ENCODE measurements around the gene USHBP1. TPM values are rescaled to one million over a fixed set of nuclear protein-coding genes. Genes with fewer than 3 reads are reported as not detected.

USHBP1 gene
- total and polyA plus RNA-seq, 2 donors (not counting 1 experiment from before 2014, with no cell fraction given), result 0.39 TPM; not detected in 1

DNA sequence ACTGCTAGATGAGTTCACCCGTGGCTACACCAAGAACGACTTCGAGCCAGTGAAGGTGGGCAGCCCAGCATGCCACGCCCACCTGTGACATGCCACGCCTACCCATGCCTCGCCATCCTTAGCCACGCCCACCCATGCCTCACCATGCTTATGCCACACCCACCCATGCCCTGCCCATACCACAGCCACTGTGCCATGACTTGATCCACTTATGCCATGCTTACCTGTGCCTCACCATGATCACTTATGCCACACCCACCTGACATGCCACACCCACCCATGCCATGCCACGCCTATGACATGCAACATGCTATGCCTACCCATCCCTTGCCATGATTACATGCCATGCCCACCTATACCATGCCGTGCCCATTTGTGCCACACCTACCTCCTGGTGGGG, 62.3 kb downstream of the USHBP1 start:
- H4K20me1 ChIP-seq (ENCODE audit: control insufficient read depth, insufficient read depth, low read length, poor library complexity, severe bottlenecking), result no peaks in the 10 kb centered on the region
- H3K27me3 Mint-ChIP-seq, result no peaks in the 10 kb centered on the region
- WGBS (ENCODE audit: insufficient coverage), result 85% methylated on average over 8 of the region's 9 CpGs
- no peak overlapping the region for H2AFZ ChIP-seq (ENCODE audit: insufficient read depth, low read depth, low read length, poor library complexity, severe bottlenecking)
- H3K27ac ChIP-seq (ENCODE audit: low read length in 2 of 2), result no peak overlapping the region
- ATAC-seq (ENCODE audit: low read depth), result no peak
- POLR2A ChIA-PET, result no interaction called here
- H3K36me3 ChIP-seq (replicated peaks in 1 of 2; ENCODE audit: control extremely low read depth in 1 of 2, control insufficient read depth in 1 of 2, extremely low read depth in 1 of 2, insufficient read depth in 2 of 2, low read length in 1 of 2), result peaks cover 4 to 78% of the 10 kb centered on the region in 2 experiments
- H3K4me1 ChIP-seq (ENCODE audit: control insufficient read depth in 2 of 2, insufficient read depth in 2 of 2, low read length in 2 of 2), result no peaks in the 10 kb centered on the region
- no peak overlapping the region for H3K9ac ChIP-seq (ENCODE audit: low read length)
- no peak overlapping the region for H3K27ac Mint-ChIP-seq
- no peaks in the 10 kb centered on the region for H3K79me2 ChIP-seq (ENCODE audit: control insufficient read depth, insufficient read depth, low read length)
- no peak for DNase-seq
- TF ChIP-seq EZH2 (IDR thresholded peaks at IDR 0.05; ENCODE audit: borderline replicate concordance, insufficient read depth, low read depth, low read length, poor library complexity, severe bottlenecking), result no peak
- TF ChIP-seq, protein P1, sequence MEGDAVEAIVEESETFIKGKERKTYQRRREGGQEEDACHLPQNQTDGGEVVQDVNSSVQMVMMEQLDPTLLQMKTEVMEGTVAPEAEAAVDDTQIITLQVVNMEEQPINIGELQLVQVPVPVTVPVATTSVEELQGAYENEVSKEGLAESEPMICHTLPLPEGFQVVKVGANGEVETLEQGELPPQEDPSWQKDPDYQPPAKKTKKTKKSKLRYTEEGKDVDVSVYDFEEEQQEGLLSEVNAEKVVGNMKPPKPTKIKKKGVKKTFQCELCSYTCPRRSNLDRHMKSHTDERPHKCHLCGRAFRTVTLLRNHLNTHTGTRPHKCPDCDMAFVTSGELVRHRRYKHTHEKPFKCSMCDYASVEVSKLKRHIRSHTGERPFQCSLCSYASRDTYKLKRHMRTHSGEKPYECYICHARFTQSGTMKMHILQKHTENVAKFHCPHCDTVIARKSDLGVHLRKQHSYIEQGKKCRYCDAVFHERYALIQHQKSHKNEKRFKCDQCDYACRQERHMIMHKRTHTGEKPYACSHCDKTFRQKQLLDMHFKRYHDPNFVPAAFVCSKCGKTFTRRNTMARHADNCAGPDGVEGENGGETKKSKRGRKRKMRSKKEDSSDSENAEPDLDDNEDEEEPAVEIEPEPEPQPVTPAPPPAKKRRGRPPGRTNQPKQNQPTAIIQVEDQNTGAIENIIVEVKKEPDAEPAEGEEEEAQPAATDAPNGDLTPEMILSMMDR (IDR thresholded peaks at IDR 0.05), result no peak
- H3K4me2 ChIP-seq (replicated peaks; ENCODE audit: low read depth, low read length, poor library complexity, severe bottlenecking), result no peak overlapping the region
- no peak overlapping the region for H3K4me3 Mint-ChIP-seq
- intact Hi-C loops (cut with micrococcal nuclease), result no loop called here
- no peaks in the 10 kb centered on the region for H3K27me3 ChIP-seq (replicated peaks in 1 of 4; ENCODE audit: control extremely low read depth in 1 of 4, control insufficient read depth in 3 of 4, insufficient read depth in 4 of 4, low read length in 3 of 4)
- no peak overlapping the region for H3K4me3 ChIP-seq (ENCODE audit: control extremely low read depth in 1 of 5, extremely low read depth in 1 of 5, insufficient read depth in 1 of 5, low read depth in 2 of 5, low read length in 4 of 5)
- H3K9me3 Mint-ChIP-seq (ENCODE audit: insufficient read depth), result no peaks in the 10 kb centered on the region
- CTCF ChIA-PET, result interaction anchor here (0.6 kb wide), 1 partner anchor 143 kb away, joined by 3 read pairs; no protein-coding TSS in a partner anchor
- H3K4me1 Mint-ChIP-seq, result peaks cover 3% of the 10 kb centered on the region
- no peaks in the 10 kb centered on the region for H3K9me3 ChIP-seq (ENCODE audit: control extremely low read depth in 1 of 3, control insufficient read depth in 2 of 3, insufficient read depth in 1 of 3, low read length in 2 of 3)

DNA sequence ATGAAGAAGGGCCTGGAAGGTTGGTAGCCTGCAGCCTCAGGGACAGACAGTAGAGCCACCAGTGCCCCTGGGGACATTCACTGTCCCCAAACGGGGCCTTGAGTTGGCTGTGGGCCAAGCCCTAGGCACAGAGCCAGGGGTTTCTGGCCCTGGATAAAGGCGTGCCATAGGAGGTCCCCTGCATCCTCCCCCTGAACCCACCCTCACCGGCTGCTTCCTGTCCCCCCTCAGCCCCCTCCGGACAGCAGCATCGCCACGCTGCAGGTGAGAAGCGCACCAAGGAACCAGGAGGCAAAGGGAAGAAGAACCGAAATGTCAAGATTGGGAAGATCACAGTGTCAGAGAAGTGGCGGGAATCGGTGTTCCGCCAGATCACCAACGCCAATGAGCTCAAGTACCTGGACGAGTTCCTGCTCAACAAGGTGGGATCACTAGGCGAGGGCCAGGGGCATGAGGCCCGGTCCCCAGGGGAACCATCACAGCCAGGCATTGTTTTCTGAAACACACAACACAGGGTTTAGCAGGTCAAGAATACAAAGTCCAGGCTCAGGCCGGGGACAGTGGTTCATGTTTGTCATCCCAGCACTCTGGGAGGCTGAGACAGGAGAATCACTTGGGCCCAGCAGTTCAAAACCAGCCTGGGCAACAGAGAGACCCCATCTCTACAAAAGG, 64.0 kb downstream of the USHBP1 start:
- Histone ChIP-seq H3K79me2 (ENCODE audit: control insufficient read depth, insufficient read depth, low read length) (peaks cover 3% of the 10 kb centered on the region), H4K20me1 (ENCODE audit: control insufficient read depth, insufficient read depth, low read length, poor library complexity, severe bottlenecking) (no peaks in the 10 kb centered on the region), H3K27me3 (replicated peaks in 1 of 4; ENCODE audit: control extremely low read depth in 1 of 4, control insufficient read depth in 3 of 4, insufficient read depth in 4 of 4, low read length in 3 of 4) (no peaks in the 10 kb centered on the region), H3K4me1 (ENCODE audit: control insufficient read depth in 2 of 2, insufficient read depth in 2 of 2, low read length in 2 of 2) (no peaks in the 10 kb centered on the region), H3K9ac (ENCODE audit: low read length) (no peak overlapping the region), H3K27ac (ENCODE audit: low read length in 2 of 2) (no peak overlapping the region), H3K36me3 (replicated peaks in 1 of 2; ENCODE audit: control extremely low read depth in 1 of 2, control insufficient read depth in 1 of 2, extremely low read depth in 1 of 2, insufficient read depth in 2 of 2, low read length in 1 of 2) (peaks cover 4 to 66% of the 10 kb centered on the region in 2 experiments), H3K9me3 (ENCODE audit: control extremely low read depth in 1 of 3, control insufficient read depth in 2 of 3, insufficient read depth in 1 of 3, low read length in 2 of 3) (no peaks in the 10 kb centered on the region), H3K4me2 (replicated peaks; ENCODE audit: low read depth, low read length, poor library complexity, severe bottlenecking) (no peak overlapping the region), H3K4me3 (ENCODE audit: control extremely low read depth in 1 of 5, extremely low read depth in 1 of 5, insufficient read depth in 1 of 5, low read depth in 2 of 5, low read length in 4 of 5) (no peak overlapping the region), H2AFZ (ENCODE audit: insufficient read depth, low read depth, low read length, poor library complexity, severe bottlenecking) (no peak overlapping the region)
- Mint-ChIP-seq H3K9me3 (ENCODE audit: insufficient read depth) (no peaks in the 10 kb centered on the region), H3K4me3 (no peak overlapping the region), H3K27me3 (no peaks in the 10 kb centered on the region), H3K4me1 (peaks cover 3% of the 10 kb centered on the region), H3K27ac (no peak overlapping the region)
- ATAC-seq (ENCODE audit: low read depth), result no peak
- 80% methylated on average over 16 of the region's 16 CpGs for WGBS (ENCODE audit: insufficient coverage)
- TF ChIP-seq, protein P1 (IDR thresholded peaks at IDR 0.05), result no peak
- TF ChIP-seq EZH2 (IDR thresholded peaks at IDR 0.05; ENCODE audit: borderline replicate concordance, insufficient read depth, low read depth, low read length, poor library complexity, severe bottlenecking), result no peak
- intact Hi-C loops (cut with micrococcal nuclease), result no loop called here
- CTCF ChIA-PET, result no interaction called here
- POLR2A ChIA-PET, result no interaction called here
- DNase-seq, result no peak

Measured in B cell (primary cell).